Measurements from ENCODE around the gene TMEM187. TPM values are rescaled to one million over a fixed set of nuclear protein-coding genes. Genes with fewer than 3 reads are reported as not detected.

The TMEM187 gene
- total RNA-seq, 1 donor from 2014 or later: 2.4 TPM

GRCh38 chrX:153959649-153960048 is 12.9 kb upstream of the TMEM187 start:
- Histone ChIP-seq H3K4me3 (no peak overlapping the region), H3K36me3 (no peaks in the 10 kb centered on the region), H3K4me2 (no peak overlapping the region), H4K20me1 (ENCODE audit: low read depth) (peaks cover 6% of the 10 kb centered on the region), H3K79me2 (ENCODE audit: low read depth) (peaks cover 23% of the 10 kb centered on the region), H2AFZ (replicated peaks) (no peak overlapping the region), H3K9me3 (ENCODE audit: low read depth) (no peaks in the 10 kb centered on the region), H3K9ac (no peak overlapping the region), H3K4me1 (no peaks in the 10 kb centered on the region), H3F3A (ENCODE audit: low read depth) (no peaks in the 10 kb centered on the region), H3K27ac (no peak overlapping the region), H3K27me3 (no peaks in the 10 kb centered on the region)
- Mint-ChIP-seq H3K4me1 (peaks cover under 1% of the 10 kb centered on the region), H3K36me3 (peaks cover 37% of the 10 kb centered on the region), H3K27ac (no peak overlapping the region), H3K27me3 (ENCODE audit: insufficient read depth, low read depth) (peaks cover 2% of the 10 kb centered on the region), H3K4me3 (no peak overlapping the region), H3K9me3 (no peaks in the 10 kb centered on the region)
- TF ChIP-seq EZH2 (IDR thresholded peaks at IDR 0.05) (no peak), EZH2phosphoT487 (IDR thresholded peaks at IDR 0.05) (no peak)
- TF ChIP-seq, protein P1, sequence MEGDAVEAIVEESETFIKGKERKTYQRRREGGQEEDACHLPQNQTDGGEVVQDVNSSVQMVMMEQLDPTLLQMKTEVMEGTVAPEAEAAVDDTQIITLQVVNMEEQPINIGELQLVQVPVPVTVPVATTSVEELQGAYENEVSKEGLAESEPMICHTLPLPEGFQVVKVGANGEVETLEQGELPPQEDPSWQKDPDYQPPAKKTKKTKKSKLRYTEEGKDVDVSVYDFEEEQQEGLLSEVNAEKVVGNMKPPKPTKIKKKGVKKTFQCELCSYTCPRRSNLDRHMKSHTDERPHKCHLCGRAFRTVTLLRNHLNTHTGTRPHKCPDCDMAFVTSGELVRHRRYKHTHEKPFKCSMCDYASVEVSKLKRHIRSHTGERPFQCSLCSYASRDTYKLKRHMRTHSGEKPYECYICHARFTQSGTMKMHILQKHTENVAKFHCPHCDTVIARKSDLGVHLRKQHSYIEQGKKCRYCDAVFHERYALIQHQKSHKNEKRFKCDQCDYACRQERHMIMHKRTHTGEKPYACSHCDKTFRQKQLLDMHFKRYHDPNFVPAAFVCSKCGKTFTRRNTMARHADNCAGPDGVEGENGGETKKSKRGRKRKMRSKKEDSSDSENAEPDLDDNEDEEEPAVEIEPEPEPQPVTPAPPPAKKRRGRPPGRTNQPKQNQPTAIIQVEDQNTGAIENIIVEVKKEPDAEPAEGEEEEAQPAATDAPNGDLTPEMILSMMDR (IDR thresholded peaks at IDR 0.05): no peak
- no peak for DNase-seq (ENCODE audit: low spot score)

- DNase-seq (ENCODE audit: low spot score): no peak
- H3K27ac Mint-ChIP-seq: no peak overlapping the region
- Histone ChIP-seq H3K9me3 (ENCODE audit: low read depth) (no peaks in the 10 kb centered on the region), H2AFZ (replicated peaks) (no peak overlapping the region), H3K4me1 (no peaks in the 10 kb centered on the region), H3K79me2 (ENCODE audit: low read depth) (peaks cover 27% of the 10 kb centered on the region), H3F3A (ENCODE audit: low read depth) (no peaks in the 10 kb centered on the region), H3K27me3 (no peaks in the 10 kb centered on the region), H3K4me2 (no peak overlapping the region), H3K9ac (no peak overlapping the region), H3K4me3 (no peak overlapping the region), H3K27ac (no peak overlapping the region), H3K36me3 (no peaks in the 10 kb centered on the region), H4K20me1 (ENCODE audit: low read depth) (peaks cover 10% of the 10 kb centered on the region)
- peaks cover 4% of the 10 kb centered on the region for H3K4me1 Mint-ChIP-seq
- H3K36me3 Mint-ChIP-seq: peaks cover 35% of the 10 kb centered on the region
- H3K4me3 Mint-ChIP-seq: no peak overlapping the region
- TF ChIP-seq, protein P1 (IDR thresholded peaks at IDR 0.05): no peak
- TF ChIP-seq EZH2phosphoT487 (IDR thresholded peaks at IDR 0.05) (no peak), EZH2 (IDR thresholded peaks at IDR 0.05) (no peak)
- H3K27me3 Mint-ChIP-seq (ENCODE audit: insufficient read depth, low read depth): peaks cover 4% of the 10 kb centered on the region
- H3K9me3 Mint-ChIP-seq: no peaks in the 10 kb centered on the region
These were observed 12.5 kb upstream of the TMEM187 start for GRCh38 chrX:153960077-153960476.

DNA sequence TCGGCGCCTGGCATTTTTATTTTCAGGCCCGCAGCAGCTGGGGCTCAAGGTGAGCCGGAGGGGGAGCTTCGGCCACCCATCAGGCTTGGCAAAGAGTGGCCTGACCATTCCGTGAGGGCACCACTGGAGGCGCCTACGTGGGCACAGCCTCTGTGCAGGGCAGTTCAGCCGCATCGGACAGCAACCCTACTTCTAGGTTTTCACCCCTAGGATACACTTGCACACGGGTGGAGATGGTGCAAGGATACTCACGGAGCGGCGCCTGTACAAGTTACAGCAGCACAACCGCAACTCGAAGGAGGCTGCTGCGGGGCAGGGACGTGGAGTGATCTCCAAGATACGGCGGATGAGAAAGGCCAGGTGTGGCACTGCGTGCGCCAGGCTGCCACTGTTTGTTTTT is 11.8 kb upstream of the TMEM187 start:
- Histone ChIP-seq H3K9me3 (ENCODE audit: low read depth) (no peaks in the 10 kb centered on the region), H2AFZ (replicated peaks) (no peak overlapping the region), H3K36me3 (no peaks in the 10 kb centered on the region), H3K9ac (no peak overlapping the region), H3F3A (ENCODE audit: low read depth) (no peaks in the 10 kb centered on the region), H3K4me1 (no peaks in the 10 kb centered on the region), H3K4me2 (no peak overlapping the region), H3K27ac (no peak overlapping the region), H4K20me1 (ENCODE audit: low read depth) (peaks cover 17% of the 10 kb centered on the region), H3K27me3 (no peaks in the 10 kb centered on the region), H3K4me3 (no peak overlapping the region), H3K79me2 (ENCODE audit: low read depth) (peaks cover 34% of the 10 kb centered on the region)
- Mint-ChIP-seq H3K4me1 (peaks cover 4% of the 10 kb centered on the region), H3K27ac (no peak overlapping the region), H3K9me3 (no peaks in the 10 kb centered on the region), H3K4me3 (no peak overlapping the region), H3K36me3 (peaks cover 29% of the 10 kb centered on the region), H3K27me3 (ENCODE audit: insufficient read depth, low read depth) (peaks cover 4% of the 10 kb centered on the region)
- DNase-seq (ENCODE audit: low spot score): no peak
- TF ChIP-seq, protein P1 (IDR thresholded peaks at IDR 0.05): no peak
- TF ChIP-seq EZH2phosphoT487 (IDR thresholded peaks at IDR 0.05) (no peak), EZH2 (IDR thresholded peaks at IDR 0.05) (no peak)

Measured in neural progenitor cell (in vitro differentiated cells).